A549 (cell line): ENCODE results near the gene DUSP14. TPM values are rescaled to one million over a fixed set of nuclear protein-coding genes. Genes with fewer than 3 reads are reported as not detected.
A peak's percentile ranks its signal among the peaks of the same experiment; 100 is the strongest.

Experiments
- ATAC-seq, 2 experiments: fragments of 200-7000 bp in 1 of 2; fragments of >200 bp in 1 of 2; cut with Nextera tagmentation in 1 of 2; cut with Tn5 transposase in 1 of 2; 3 replicates each; pipeline versions ENCODE4 v1.8.0 to v1.9.1; 2018 to 2020; ENCODE audit warnings: mild to moderate bottlenecking in 1 of 2, moderate library complexity in 1 of 2
- CTCF ChIA-PET: fragments of 300-600 bp; sonication (Branson Sonifier 250); formaldehyde crosslinking; extraction: SDS; loops from one replicate; lab custom pipeline; 2021; ENCODE audit warnings: antibody characterized with exemption, inconsistent platforms; lab: Yijun Ruan, JAX
- POLR2A ChIA-PET: fragments of 350-600 bp; formaldehyde crosslinking; extraction: SDS; loops from one replicate; lab custom pipeline; 2021; ENCODE audit warnings: antibody characterized with exemption, inconsistent platforms; lab: Yijun Ruan, JAX
- DNase-seq, 2 experiments: peaks; one replicate each; pipeline versions ENCODE4 v3.0.0 to v3.0.0-alpha.2; 2011 to 2016; ENCODE audit warnings: low read depth in 1 of 2, low spot score in 1 of 2
- FAIRE-seq: peaks from 2 replicates; lab custom pipeline; 2011; peaks lifted over from hg19 to GRCh38; lab: Jason Lieb, UNC
- H3K27ac ChIP-seq, 2 experiments: fragments of >200 bp; sonication (Bioruptor Twin); formaldehyde crosslinking; 3 replicates each; pipeline ENCODE4 v1.5.1; 2016 to 2017
- H3K4me1 ChIP-seq: fragments of >200 bp; sonication (Bioruptor Twin); formaldehyde crosslinking; 3 replicates; pipeline ENCODE4 v1.6.1; 2016
- H3K4me2 ChIP-seq: fragments of >200 bp; sonication (Bioruptor Twin); formaldehyde crosslinking; 3 replicates; pipeline ENCODE4 v1.6.1; 2016
- H3K4me3 ChIP-seq: fragments of >200 bp; sonication (Bioruptor Twin); formaldehyde crosslinking; 3 replicates; pipeline ENCODE4 v1.5.1; 2016
- H3K9me3 ChIP-seq: fragments of >200 bp; sonication (Bioruptor Twin); formaldehyde crosslinking; 3 replicates; pipeline ENCODE4 v1.6.1; 2016
- BHLHE40 ChIP-seq: IDR thresholded peaks from 2 replicates; pipeline ENCODE4 v1.6.1; 2012; ENCODE audit warnings: low read depth, low read length, inconsistent platforms
- CBX8 ChIP-seq: fragments of 200-600 bp; sonication (generic); IDR thresholded peaks from 2 replicates; pipeline ENCODE4 v1.6.1; 2016
- CHD2 ChIP-seq: fragments of 150-350 bp; IDR thresholded peaks from 2 replicates; pipeline ENCODE4 v1.6.1; 2014; ENCODE audit warnings: low read length; ENCODE audit not compliant: partially characterized antibody
- CHD4 ChIP-seq: fragments of 200-600 bp; sonication (generic); IDR thresholded peaks from 2 replicates; pipeline ENCODE4 v1.6.1; 2016; ENCODE audit warnings: antibody characterized with exemption, mild to moderate bottlenecking, borderline replicate concordance
- EHF ChIP-seq: fragments of 250-450 bp; sonication (Bioruptor Pico); IDR thresholded peaks from 2 replicates; pipeline ENCODE4 v1.5.0; 2020; ENCODE audit warnings: mild to moderate bottlenecking
- EHMT2 ChIP-seq: fragments of 200-600 bp; sonication (generic); IDR thresholded peaks from 2 replicates; pipeline ENCODE4 v1.6.1; 2016; ENCODE audit warnings: antibody characterized with exemption, low read depth, mild to moderate bottlenecking, moderate library complexity
- EP300 ChIP-seq, 2 experiments: fragments of >200 bp; sonication (Bioruptor Twin); formaldehyde crosslinking; IDR thresholded peaks; 2 replicates in 1 of 2; 3 replicates in 1 of 2; pipeline ENCODE4 v1.6.1; 2016 to 2017
- ESRRA ChIP-seq: fragments of 150-350 bp; IDR thresholded peaks from 2 replicates; pipeline ENCODE4 v1.6.1; 2014; ENCODE audit warnings: mild to moderate bottlenecking, low read length, borderline replicate concordance
- FOSB ChIP-seq: fragments of 250-450 bp; sonication (Bioruptor Pico); IDR thresholded peaks from 2 replicates; pipeline ENCODE4 v1.5.0; 2020; ENCODE audit warnings: mild to moderate bottlenecking, moderate library complexity
- FOSL2 ChIP-seq, 2 experiments: fragments of 450-650 bp in 1 of 2; fragments of >200 bp in 1 of 2; sonication (Bioruptor Twin) in 1 of 2; formaldehyde crosslinking; IDR thresholded peaks; 2 replicates each; pipeline versions ENCODE4 v1.5.0 to v1.6.1; 2016 to 2020; ENCODE audit warnings: mild to moderate bottlenecking in 1 of 2, moderate library complexity in 1 of 2
- FOXS1 ChIP-seq: fragments of 250-450 bp; sonication (Bioruptor Pico); IDR thresholded peaks from 2 replicates; pipeline ENCODE4 v1.5.0; 2020; ENCODE audit warnings: mild to moderate bottlenecking, moderate library complexity
- HDAC2 ChIP-seq: fragments of 200-600 bp; sonication (generic); IDR thresholded peaks from 2 replicates; pipeline ENCODE4 v1.6.1; 2016
- HOXA7 ChIP-seq: fragments of 250-450 bp; sonication (Bioruptor Pico); IDR thresholded peaks from 2 replicates; pipeline ENCODE4 v1.5.0; 2020; ENCODE audit warnings: mild to moderate bottlenecking, moderate library complexity
- HOXB13 ChIP-seq: fragments of 250-450 bp; sonication (Bioruptor Pico); IDR thresholded peaks from 2 replicates; pipeline ENCODE4 v1.5.0; 2020; ENCODE audit warnings: low read depth, mild to moderate bottlenecking, moderate library complexity
- JUN ChIP-seq, 2 experiments: fragments of >200 bp; sonication (Bioruptor Twin); formaldehyde crosslinking; IDR thresholded peaks; 2 replicates in 1 of 2; 3 replicates in 1 of 2; pipeline ENCODE4 v1.6.1; 2016 to 2017
- JUNB ChIP-seq: fragments of >200 bp; sonication (Bioruptor Twin); formaldehyde crosslinking; IDR thresholded peaks from 2 replicates; pipeline ENCODE4 v1.6.1; 2016
- KDM1A ChIP-seq: fragments of 200-600 bp; sonication (generic); IDR thresholded peaks from 2 replicates; pipeline ENCODE4 v1.6.1; 2016; ENCODE audit warnings: low read depth, mild to moderate bottlenecking
- MAZ ChIP-seq: fragments of 150-350 bp; IDR thresholded peaks from 2 replicates; pipeline ENCODE4 v1.6.1; 2014; ENCODE audit warnings: antibody characterized with exemption, low read depth, low read length, borderline replicate concordance
- NFE2L2 ChIP-seq: fragments of 150-350 bp; conservative IDR thresholded peaks from 2 replicates; pipeline ENCODE4 v1.6.1; 2014; ENCODE audit warnings: low read length
- NPAS2 ChIP-seq: fragments of 250-450 bp; sonication (Bioruptor Pico); IDR thresholded peaks from 2 replicates; pipeline ENCODE4 v1.8.0; 2022; ENCODE audit warnings: mild to moderate bottlenecking, moderate library complexity, borderline replicate concordance
- NR3C1 ChIP-seq: fragments of >200 bp; sonication (Bioruptor Twin); formaldehyde crosslinking; IDR thresholded peaks from 3 replicates; pipeline ENCODE4 v1.6.1; 2017
- POLR2A ChIP-seq: IDR thresholded peaks from 2 replicates; pipeline ENCODE4 v1.6.1; 2012; ENCODE audit warnings: mild to moderate bottlenecking, low read length
- POLR2AphosphoS2 ChIP-seq: conservative IDR thresholded peaks from 2 replicates; pipeline ENCODE4 v1.6.1; 2012; ENCODE audit warnings: low read length, improper control_type of control experiment, inconsistent platforms
- SREBF2 ChIP-seq: fragments of 450-650 bp; IDR thresholded peaks from 2 replicates; pipeline ENCODE4 v1.6.1; 2014; ENCODE audit warnings: mild to moderate bottlenecking, moderate library complexity
- ZNF302 ChIP-seq: fragments of 250-450 bp; sonication (Bioruptor Pico); IDR thresholded peaks from 2 replicates; pipeline ENCODE4 v1.9.0; 2021; ENCODE audit warnings: inconsistent platforms, mild to moderate bottlenecking, moderate library complexity
- ZSCAN20 ChIP-seq: fragments of 250-450 bp; sonication (Bioruptor Pico); IDR thresholded peaks from 2 replicates; pipeline ENCODE4 v1.8.0; 2022; ENCODE audit warnings: mild to moderate bottlenecking, moderate library complexity
- WGBS: methylation state at CpG from one replicate; pipeline ENCODE4 v1.1.6; 2017; ENCODE audit errors: missing lambda C conversion rate; 5-methylcytosine and 5-hydroxymethylcytosine counted together
- polyA plus RNA-seq, 4 experiments: library from polyadenylated mRNA; depleted of rRNA in 3 of 4; stranded (reverse); fragments of >200 nt; fragmentation: RNase III in 1 of 4; extraction: RNeasy Plus Mini Kit Qiagen cat#74134 plus additional on column Dnase treatment in 1 of 4; gene quantifications; 2 replicates in 3 of 4; 3 replicates in 1 of 4; pipeline ENCODE4 v1.2.3, GENCODE V29; 2011 to 2017
- TF ChIP-seq, protein P1 (sequence below): fragments of 250-450 bp; sonication (Bioruptor Pico); IDR thresholded peaks from 2 replicates; pipeline ENCODE4 v1.5.0; 2020; ENCODE audit warnings: low read depth, mild to moderate bottlenecking, moderate library complexity
- TF ChIP-seq, protein P2 (sequence below): fragments of 200-600 bp; sonication (generic); IDR thresholded peaks from 2 replicates; pipeline ENCODE4 v1.6.1; 2016; ENCODE audit warnings: antibody characterized with exemption, mild to moderate bottlenecking, moderate library complexity
- TF ChIP-seq, protein P3 (sequence below): fragments of >200 bp; sonication (Bioruptor Twin); formaldehyde crosslinking; IDR thresholded peaks from 3 replicates; pipeline ENCODE4 v1.5.1; 2016
- TF ChIP-seq, protein P4 (sequence below): fragments of 150-350 bp; IDR thresholded peaks from 2 replicates; pipeline ENCODE4 v1.6.1; 2014; ENCODE audit warnings: low read depth, mild to moderate bottlenecking, low read length
- TF ChIP-seq, protein P5 (sequence below): IDR thresholded peaks from 2 replicates; pipeline ENCODE4 v1.6.1; 2012; ENCODE audit warnings: low read depth, borderline replicate concordance

Gene DUSP14
- polyA plus RNA-seq, 2 of the 4 experiments (the other 2 are of a cell fraction), result 32.7 to 35.5 TPM

DNA sequence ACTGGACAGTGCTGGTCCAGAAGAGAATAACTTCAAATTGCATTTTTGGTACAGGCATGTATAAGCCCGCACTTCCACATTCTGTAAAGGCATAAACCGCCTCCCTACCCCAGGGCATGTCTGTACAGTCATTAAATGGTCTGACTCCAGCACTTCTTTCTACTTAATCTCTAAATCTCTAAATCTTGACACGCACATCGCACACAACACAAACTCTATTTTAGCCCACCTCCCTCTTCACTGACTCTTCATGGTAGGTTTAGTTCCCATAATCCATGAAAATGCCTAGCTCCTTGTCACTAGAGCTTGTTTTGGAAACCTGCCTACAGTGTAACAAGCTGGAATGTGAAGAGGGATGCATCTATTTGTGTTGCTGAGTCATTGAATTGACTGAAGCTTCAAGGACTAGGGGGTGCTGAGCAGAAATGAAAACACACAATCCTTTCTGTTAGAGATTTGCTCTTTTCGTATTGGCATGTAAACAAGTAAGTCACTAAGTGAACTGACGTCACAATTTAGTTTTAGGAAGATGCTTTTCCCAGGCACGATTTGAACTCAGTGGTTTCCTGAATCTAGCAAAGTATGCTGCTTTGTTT lies 1.6 kb upstream of the DUSP14 start (continued):
- TF ChIP-seq, protein P1, sequence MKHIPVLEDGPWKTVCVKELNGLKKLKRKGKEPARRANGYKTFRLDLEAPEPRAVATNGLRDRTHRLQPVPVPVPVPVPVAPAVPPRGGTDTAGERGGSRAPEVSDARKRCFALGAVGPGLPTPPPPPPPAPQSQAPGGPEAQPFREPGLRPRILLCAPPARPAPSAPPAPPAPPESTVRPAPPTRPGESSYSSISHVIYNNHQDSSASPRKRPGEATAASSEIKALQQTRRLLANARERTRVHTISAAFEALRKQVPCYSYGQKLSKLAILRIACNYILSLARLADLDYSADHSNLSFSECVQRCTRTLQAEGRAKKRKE (CRISPR knock-in tag), result no peak
- TF ChIP-seq BHLHE40 (peak; percentile 21; the same call in 1 of the 2 replicates), POLR2A (no peak), FOSB (CRISPR knock-in tag) (peak; percentile 49), ZNF302 (CRISPR knock-in tag) (no peak), NFE2L2 (peak; percentile 89), KDM1A (no peak), SREBF2 (no peak), JUN (IDR thresholded peaks at IDR 0.05) (peak in 1 of 2 experiments; percentile 31; a peak in 1 of 5 replicates), EP300 (IDR thresholded peaks at IDR 0.05) (no peak; a peak in 1 of 5 replicates), FOSL2 (IDR thresholded peaks at IDR 0.05) (peak; percentile 81), FOSL2 (CRISPR knock-in tag; IDR thresholded peaks at IDR 0.05) (peak; percentile 98), HOXB13 (CRISPR knock-in tag) (peak; percentile 58; the same call in 1 of the 2 replicates)

DNA sequence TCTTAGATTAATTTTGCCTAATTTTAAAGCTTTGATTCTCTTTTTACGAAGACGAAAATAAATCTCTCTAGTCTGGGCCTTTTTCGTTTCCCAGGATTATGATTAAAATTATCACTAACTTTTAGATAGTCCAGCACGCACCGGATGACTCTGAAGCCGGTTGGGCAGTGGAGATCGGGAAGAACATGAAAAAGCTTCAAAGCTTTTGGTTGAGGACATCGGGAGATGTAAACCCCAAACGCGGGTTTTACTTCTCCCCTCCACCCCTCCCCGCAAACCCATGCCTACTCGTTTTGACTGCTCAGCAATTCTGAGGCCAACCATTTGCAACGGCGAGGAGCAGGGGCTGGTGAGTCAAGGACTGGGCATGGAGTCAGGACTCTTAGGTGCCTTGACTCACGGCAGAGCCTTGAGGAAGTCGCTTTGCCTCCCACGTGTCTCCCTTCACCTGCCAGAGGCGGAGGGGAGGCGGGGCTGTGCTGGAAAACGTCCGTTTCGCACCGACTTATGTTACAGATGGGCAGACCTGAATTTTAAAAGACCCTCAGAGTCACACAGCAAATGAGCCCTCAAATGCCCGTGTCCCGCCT lies 989 bp upstream of the DUSP14 start:
- H3K9me3 ChIP-seq, result no peaks in the 10 kb centered on the region
- FAIRE-seq (no peak), DNase-seq (peak; percentile 93 to 95), ATAC-seq (peak; percentile 73 to 84)
- POLR2A ChIA-PET, result interaction anchor here (0.8 to 1.1 kb wide), 5 partner anchors 11 to 127 kb away, joined by 3 to 8 read pairs (median 5); partner anchors contain the start of genes ACACA and TADA2A
- peaks cover 34% of the 10 kb centered on the region for H3K4me1 ChIP-seq
- peak overlapping the region; percentile 88 for H3K4me2 ChIP-seq
- CTCF ChIA-PET, result interaction anchor here (0.7 to 2.0 kb wide), 7 partner anchors 9 to 115 kb away, joined by 3 to 11 read pairs (median 3); no protein-coding TSS in a partner anchor
- H3K27ac ChIP-seq, result peak overlapping the region; percentile 89 to 95
- H3K4me3 ChIP-seq, result peak overlapping the region; percentile 67
- 2% methylated on average over 19 of the region's 25 CpGs for WGBS
- no peak for TF ChIP-seq ESRRA
- no peak for TF ChIP-seq JUNB
- TF ChIP-seq EHMT2, result no peak
- TF ChIP-seq, protein P2, sequence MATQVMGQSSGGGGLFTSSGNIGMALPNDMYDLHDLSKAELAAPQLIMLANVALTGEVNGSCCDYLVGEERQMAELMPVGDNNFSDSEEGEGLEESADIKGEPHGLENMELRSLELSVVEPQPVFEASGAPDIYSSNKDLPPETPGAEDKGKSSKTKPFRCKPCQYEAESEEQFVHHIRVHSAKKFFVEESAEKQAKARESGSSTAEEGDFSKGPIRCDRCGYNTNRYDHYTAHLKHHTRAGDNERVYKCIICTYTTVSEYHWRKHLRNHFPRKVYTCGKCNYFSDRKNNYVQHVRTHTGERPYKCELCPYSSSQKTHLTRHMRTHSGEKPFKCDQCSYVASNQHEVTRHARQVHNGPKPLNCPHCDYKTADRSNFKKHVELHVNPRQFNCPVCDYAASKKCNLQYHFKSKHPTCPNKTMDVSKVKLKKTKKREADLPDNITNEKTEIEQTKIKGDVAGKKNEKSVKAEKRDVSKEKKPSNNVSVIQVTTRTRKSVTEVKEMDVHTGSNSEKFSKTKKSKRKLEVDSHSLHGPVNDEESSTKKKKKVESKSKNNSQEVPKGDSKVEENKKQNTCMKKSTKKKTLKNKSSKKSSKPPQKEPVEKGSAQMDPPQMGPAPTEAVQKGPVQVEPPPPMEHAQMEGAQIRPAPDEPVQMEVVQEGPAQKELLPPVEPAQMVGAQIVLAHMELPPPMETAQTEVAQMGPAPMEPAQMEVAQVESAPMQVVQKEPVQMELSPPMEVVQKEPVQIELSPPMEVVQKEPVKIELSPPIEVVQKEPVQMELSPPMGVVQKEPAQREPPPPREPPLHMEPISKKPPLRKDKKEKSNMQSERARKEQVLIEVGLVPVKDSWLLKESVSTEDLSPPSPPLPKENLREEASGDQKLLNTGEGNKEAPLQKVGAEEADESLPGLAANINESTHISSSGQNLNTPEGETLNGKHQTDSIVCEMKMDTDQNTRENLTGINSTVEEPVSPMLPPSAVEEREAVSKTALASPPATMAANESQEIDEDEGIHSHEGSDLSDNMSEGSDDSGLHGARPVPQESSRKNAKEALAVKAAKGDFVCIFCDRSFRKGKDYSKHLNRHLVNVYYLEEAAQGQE, result no peak
- no peak for TF ChIP-seq FOXS1 (CRISPR knock-in tag)
- TF ChIP-seq, protein P3, sequence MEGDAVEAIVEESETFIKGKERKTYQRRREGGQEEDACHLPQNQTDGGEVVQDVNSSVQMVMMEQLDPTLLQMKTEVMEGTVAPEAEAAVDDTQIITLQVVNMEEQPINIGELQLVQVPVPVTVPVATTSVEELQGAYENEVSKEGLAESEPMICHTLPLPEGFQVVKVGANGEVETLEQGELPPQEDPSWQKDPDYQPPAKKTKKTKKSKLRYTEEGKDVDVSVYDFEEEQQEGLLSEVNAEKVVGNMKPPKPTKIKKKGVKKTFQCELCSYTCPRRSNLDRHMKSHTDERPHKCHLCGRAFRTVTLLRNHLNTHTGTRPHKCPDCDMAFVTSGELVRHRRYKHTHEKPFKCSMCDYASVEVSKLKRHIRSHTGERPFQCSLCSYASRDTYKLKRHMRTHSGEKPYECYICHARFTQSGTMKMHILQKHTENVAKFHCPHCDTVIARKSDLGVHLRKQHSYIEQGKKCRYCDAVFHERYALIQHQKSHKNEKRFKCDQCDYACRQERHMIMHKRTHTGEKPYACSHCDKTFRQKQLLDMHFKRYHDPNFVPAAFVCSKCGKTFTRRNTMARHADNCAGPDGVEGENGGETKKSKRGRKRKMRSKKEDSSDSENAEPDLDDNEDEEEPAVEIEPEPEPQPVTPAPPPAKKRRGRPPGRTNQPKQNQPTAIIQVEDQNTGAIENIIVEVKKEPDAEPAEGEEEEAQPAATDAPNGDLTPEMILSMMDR, result no peak
- TF ChIP-seq ZSCAN20, result 0 out of 2 replicates have a peak, but pooled peaks have one; percentile 18
- TF ChIP-seq, protein P4, sequence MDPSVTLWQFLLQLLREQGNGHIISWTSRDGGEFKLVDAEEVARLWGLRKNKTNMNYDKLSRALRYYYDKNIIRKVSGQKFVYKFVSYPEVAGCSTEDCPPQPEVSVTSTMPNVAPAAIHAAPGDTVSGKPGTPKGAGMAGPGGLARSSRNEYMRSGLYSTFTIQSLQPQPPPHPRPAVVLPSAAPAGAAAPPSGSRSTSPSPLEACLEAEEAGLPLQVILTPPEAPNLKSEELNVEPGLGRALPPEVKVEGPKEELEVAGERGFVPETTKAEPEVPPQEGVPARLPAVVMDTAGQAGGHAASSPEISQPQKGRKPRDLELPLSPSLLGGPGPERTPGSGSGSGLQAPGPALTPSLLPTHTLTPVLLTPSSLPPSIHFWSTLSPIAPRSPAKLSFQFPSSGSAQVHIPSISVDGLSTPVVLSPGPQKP, result no peak
- no peak for TF ChIP-seq CHD2
- TF ChIP-seq HOXA7 (CRISPR knock-in tag), result no peak
- no peak for TF ChIP-seq ZNF302 (CRISPR knock-in tag)
- no peak for TF ChIP-seq NR3C1
- TF ChIP-seq HDAC2, result no peak
- no peak; the same call in 1 of the 2 replicates for TF ChIP-seq EHF (CRISPR knock-in tag)
- TF ChIP-seq MAZ, result 0 out of 2 replicates have a peak, but pooled peaks have one; percentile 10
- TF ChIP-seq CBX8, result no peak
- peak; percentile 70; the same call in 1 of the 2 replicates for TF ChIP-seq FOSB (CRISPR knock-in tag)
- no peak for TF ChIP-seq POLR2AphosphoS2
- TF ChIP-seq NPAS2 (CRISPR knock-in tag), result no peak
- no peak for TF ChIP-seq CHD4
- TF ChIP-seq, protein P5, sequence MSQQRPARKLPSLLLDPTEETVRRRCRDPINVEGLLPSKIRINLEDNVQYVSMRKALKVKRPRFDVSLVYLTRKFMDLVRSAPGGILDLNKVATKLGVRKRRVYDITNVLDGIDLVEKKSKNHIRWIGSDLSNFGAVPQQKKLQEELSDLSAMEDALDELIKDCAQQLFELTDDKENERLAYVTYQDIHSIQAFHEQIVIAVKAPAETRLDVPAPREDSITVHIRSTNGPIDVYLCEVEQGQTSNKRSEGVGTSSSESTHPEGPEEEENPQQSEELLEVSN, result no peak; the same call in none of the 2 replicates
- no peak for TF ChIP-seq BHLHE40
